Gastrocnemius medialis (tissue), 4 donors: ENCODE measurements around the gene RSPH6A.

Experiments used
- POLR2A ChIP-seq, 2 donors: fragments of 450-650 bp; IDR thresholded peaks; one replicate each; pipeline ENCODE4 v1.6.1; 2017; ENCODE audit warnings: antibody characterized with exemption in 2 of 2, mild to moderate bottlenecking in 2 of 2, moderate library complexity in 2 of 2
- TF ChIP-seq, protein P1 (sequence below), 5 experiments: fragments of 450-650 bp in 3 of 5; fragments of 200-600 bp in 2 of 5; sonication (generic) in 2 of 5; IDR thresholded peaks in 4 of 5; conservative IDR thresholded peaks in 1 of 5; 1 replicate in 4 of 5; 2 replicates in 1 of 5; pipeline ENCODE4 v1.5.1; 2016 to 2019; ENCODE audit warnings: antibody characterized with exemption in 5 of 5, mild to moderate bottlenecking in 3 of 5, moderate library complexity in 3 of 5

DNA sequence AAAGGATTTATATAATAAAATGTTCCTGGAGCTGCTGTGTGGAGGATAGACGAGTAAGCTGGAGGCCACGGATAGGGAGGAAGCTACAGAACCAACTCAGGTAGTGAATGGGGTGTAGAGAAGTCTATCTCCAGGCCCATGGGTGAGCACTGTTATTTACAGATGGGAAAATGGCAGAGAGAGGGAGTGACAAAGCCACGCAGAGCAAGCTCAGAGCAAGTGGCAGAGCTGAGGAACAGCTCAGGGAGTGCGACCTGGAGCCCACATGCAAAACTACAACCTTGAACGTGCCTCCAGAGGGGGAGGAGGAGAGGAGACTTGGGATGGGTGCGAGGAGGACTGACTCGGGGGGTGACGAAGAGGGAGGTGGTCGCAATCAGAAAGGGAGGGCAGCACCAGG lies 13.4 kb upstream of the RSPH6A start:
- TF ChIP-seq, protein P1, sequence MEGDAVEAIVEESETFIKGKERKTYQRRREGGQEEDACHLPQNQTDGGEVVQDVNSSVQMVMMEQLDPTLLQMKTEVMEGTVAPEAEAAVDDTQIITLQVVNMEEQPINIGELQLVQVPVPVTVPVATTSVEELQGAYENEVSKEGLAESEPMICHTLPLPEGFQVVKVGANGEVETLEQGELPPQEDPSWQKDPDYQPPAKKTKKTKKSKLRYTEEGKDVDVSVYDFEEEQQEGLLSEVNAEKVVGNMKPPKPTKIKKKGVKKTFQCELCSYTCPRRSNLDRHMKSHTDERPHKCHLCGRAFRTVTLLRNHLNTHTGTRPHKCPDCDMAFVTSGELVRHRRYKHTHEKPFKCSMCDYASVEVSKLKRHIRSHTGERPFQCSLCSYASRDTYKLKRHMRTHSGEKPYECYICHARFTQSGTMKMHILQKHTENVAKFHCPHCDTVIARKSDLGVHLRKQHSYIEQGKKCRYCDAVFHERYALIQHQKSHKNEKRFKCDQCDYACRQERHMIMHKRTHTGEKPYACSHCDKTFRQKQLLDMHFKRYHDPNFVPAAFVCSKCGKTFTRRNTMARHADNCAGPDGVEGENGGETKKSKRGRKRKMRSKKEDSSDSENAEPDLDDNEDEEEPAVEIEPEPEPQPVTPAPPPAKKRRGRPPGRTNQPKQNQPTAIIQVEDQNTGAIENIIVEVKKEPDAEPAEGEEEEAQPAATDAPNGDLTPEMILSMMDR (IDR thresholded peaks at IDR 0.05 in 4 of 5, conservative IDR thresholded peaks at IDR 0.05 in 1 of 5) = no peak
- no peak for TF ChIP-seq POLR2A (IDR thresholded peaks at IDR 0.05)
